VCaP (cell line): Measurements from ENCODE around the gene CASP8AP2.

Source experiments
- H3K27ac ChIP-seq: fragments of 450-650 bp; 2 replicates; pipeline ENCODE4 v1.5.1; 2017
- CTCF ChIP-seq: fragments of 450-650 bp; conservative IDR thresholded peaks from 2 replicates; pipeline ENCODE4 v1.5.1; 2017; ENCODE audit warnings: mild to moderate bottlenecking, moderate library complexity

Gene CASP8AP2

GRCh38 chr6:89853068-89853467, 23.4 kb downstream of the CASP8AP2 start:
- no peak for TF ChIP-seq CTCF
- no peak overlapping the region for H3K27ac ChIP-seq

- TF ChIP-seq CTCF, result no peak
- H3K27ac ChIP-seq, result no peak overlapping the region
These were observed 28.4 kb downstream of the CASP8AP2 start for GRCh38 chr6:89858041-89858440.

- no peak for TF ChIP-seq CTCF
- no peak overlapping the region for H3K27ac ChIP-seq
These were observed 30.1 kb downstream of the CASP8AP2 start for GRCh38 chr6:89859744-89860143.

GRCh38 chr6:89862273-89862672, 32.6 kb downstream of the CASP8AP2 start:
- no peak overlapping the region for H3K27ac ChIP-seq
- no peak for TF ChIP-seq CTCF

GRCh38 chr6:89862698-89863097, 33.0 kb downstream of the CASP8AP2 start:
- H3K27ac ChIP-seq, result no peak overlapping the region
- TF ChIP-seq CTCF, result no peak

GRCh38 chr6:89866024-89866678, 36.5 kb downstream of the CASP8AP2 start:
- no peak overlapping the region for H3K27ac ChIP-seq
- TF ChIP-seq CTCF, result no peak

- no peak for TF ChIP-seq CTCF
These were observed 44.0 kb downstream of the CASP8AP2 start for GRCh38 chr6:89873721-89874120.

GRCh38 chr6:89874438-89874837, 44.8 kb downstream of the CASP8AP2 start:
- TF ChIP-seq CTCF, result no peak
- H3K27ac ChIP-seq, result no peak overlapping the region

More at GRCh38 chr6:89873721-89874120, 44.0 kb downstream of the CASP8AP2 start:
- H3K27ac ChIP-seq, result no peak overlapping the region
